ENCODE measurements around the gene GJA9.
"Not testable (repeated sequence)": the region's sequence is repeated elsewhere in the genome, so short reads cannot be mapped to it uniquely, and the experiment has no call there.

The GJA9 gene

GRCh38 chr1:38881487-38881886 lies at the start of gene GJA9:
TSS of gene GJA9 (minus strand) at chr1:38881587. CDS start at chr1:38876098, 5,489 bp downstream.
- no peak for DNase-seq (ENCODE audit: low read depth)

- no peak for DNase-seq (ENCODE audit: low read depth)
These were observed 48.1 kb upstream of the GJA9 start for GRCh38 chr1:38929476-38929875.

- no peak for DNase-seq (ENCODE audit: low read depth)
These were observed 47.7 kb upstream of the GJA9 start for GRCh38 chr1:38929054-38929453.

DNA sequence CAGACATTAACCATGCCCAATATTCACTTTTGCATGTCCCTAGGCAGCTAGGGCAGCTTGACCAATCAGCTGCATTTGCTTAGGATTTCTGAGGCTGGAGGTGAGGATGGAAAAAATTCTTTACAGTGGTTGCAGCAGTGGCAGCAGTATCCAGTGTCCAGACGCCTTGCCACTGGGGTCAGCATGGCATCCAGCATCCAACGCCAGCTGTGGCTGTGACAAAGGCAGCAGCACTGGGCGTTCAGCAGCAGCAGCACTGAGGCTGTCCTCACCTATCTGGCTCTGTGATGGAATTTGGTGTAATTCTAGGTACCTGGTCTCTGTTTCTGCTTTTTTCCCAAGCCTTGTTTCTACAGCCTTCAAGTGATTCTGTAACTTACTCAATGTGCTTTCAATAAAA lies 44.7 kb upstream of the GJA9 start:
- DNase-seq (ENCODE audit: low read depth) = no peak

DNA sequence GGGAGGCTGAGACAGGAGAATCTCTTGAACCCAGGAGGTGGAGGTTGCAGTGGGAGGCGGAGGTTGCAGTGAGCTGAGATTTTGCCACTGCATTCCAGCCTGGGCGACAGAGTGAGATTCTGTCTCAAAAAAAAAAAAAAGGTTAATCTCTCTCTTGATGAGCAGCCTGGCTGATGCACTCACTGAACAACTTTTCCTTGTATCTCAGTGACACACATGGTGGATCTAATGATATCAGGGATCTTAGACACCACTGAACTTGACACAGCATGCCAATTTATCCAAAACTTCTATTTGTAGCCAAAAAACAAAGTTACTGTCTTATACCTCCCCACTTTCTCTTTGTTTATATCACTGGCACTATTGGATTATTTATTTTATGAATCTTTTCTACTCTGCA lies 44.0 kb upstream of the GJA9 start:
- DNase-seq (ENCODE audit: low read depth) = no peak

- DNase-seq (ENCODE audit: low read depth) = no peak
These were observed 42.2 kb upstream of the GJA9 start for GRCh38 chr1:38923607-38924006.

DNA sequence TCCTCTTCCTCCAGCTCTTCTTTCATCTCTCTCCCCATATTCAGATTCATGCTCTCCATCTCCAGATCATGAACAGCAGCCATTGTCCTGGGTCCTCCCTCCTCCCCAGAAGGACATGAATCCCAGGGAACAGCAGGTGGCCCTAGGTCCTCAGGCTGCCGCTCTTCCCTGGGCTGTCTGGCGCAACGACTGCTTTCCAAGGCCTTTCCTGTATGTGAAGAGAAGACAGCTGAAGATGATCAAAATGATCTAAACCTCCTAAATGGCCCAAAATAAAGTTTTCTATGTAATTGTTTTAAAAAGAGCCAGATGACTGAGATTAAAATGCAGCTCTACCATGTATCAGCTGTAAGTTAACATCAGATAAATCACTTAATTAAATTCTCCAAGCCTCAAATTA lies 37.7 kb upstream of the GJA9 start:
- DNase-seq (ENCODE audit: low read depth) = no peak

DNA sequence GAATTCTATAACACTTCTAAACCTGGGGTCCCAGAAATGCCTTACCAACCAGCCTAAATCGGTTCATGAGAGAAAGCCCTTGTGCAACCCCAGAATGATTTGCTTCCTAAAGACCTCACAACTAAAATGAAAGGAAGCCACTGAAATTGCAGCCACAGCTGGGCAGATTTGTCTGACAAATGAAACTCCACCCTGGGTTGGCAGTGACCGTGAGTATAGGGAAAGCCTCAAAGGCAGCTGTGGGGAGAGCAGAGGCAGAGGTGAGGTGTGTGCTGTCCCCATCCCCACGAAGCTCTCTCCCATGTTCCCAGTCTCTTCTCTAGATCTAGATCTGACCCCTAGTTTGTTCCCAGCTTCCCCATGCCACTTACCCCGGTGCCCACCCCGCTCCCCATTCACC lies 37.2 kb upstream of the GJA9 start:
- DNase-seq (ENCODE audit: low read depth) = no peak

DNA sequence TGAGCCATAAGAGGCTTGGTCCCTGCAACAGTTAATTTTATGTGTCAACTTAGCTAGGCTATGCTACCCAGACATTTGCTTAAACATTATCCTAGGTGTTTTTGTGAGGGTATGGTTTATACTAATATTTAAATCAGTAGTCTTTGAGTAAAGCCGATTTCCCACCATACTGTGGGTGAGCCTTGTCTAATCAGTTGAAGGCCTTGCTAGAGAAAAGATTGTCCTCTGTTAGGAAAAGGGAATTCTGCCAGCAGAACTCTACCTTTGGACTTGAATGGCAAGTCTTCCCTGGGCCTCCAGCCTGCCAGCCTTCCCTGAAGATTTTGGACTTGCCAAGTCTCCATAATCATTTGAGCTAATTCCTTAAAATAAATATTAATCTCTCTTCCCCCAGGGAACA lies 36.4 kb upstream of the GJA9 start:
- no peak for DNase-seq (ENCODE audit: low read depth)

- DNase-seq (ENCODE audit: low read depth) = no peak
These were observed 36.0 kb upstream of the GJA9 start for GRCh38 chr1:38917337-38917736.

DNA sequence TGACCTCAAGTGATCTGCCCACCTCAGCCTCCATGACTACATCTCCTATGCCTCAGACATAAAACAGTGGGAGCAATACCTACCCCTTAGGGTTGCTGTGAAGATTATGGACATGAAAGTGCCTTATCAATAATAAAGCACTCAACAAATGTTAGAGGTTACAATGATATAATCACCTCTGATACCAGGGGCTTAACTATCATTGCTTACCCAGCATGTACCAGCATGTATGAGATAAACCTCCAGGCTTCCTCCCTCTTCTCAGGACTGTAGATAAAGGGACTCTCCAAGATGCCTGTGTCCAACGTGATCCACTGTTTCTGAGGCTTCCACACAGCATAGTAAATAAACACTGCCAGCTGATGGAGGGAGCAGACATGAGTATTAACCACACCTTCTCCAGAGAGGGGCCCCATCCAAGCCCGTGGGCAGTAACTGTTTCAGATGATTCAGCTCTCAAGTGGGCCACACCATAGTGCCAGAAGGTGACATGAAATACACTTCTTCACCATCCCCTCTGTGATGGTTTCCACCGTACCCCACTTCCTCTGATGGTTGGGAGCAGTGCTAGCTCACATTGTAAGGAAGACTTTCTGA lies 34.1 kb upstream of the GJA9 start:
- DNase-seq (ENCODE audit: low read depth) = no peak

DNA sequence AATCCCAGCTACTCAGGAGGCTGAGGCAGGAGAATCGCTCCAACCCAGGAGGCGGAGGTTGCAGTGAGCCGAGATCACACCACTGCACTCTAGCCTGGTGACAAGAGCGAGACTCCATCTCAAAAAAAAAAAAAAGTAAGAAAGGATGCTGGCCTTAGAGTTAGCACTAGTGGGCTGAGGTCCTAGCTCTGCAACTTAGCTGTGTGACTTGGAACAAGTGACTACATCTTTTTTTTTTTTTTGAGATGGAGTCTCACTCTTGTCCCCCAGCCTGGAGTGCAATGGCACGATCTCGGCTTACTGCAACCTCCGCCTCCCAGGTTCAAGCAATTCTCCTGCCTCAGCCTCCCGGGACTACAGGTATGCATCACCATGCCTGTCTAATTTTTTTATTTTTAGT lies 33.5 kb upstream of the GJA9 start:
- not testable (repeated sequence) for DNase-seq (ENCODE audit: low read depth)

DNA sequence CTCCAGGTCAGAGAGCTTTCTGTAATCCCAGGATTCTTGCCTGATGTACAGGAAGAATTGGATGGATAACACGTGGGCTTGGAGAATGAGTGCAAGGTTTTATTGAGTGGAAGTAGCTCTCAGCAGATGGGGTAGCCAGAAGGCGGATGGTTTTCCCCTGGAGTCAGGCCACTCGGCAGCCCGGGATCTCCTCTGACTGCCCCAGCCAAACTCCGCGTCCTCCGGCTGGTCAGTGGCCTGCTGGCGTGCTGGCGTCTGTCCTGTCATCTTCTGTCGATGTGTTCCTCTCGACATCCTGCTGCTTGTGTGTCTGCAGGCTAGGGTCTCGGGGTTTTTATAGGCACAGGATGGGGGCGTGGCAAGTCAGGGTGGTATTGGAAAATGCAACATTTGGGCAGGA lies 27.4 kb upstream of the GJA9 start:
- no peak for DNase-seq (ENCODE audit: low read depth)

GRCh38 chr1:38905985-38906384 lies 24.6 kb upstream of the GJA9 start:
- DNase-seq (ENCODE audit: low read depth) = no peak

- DNase-seq (ENCODE audit: low read depth) = no peak
These were observed 18.2 kb upstream of the GJA9 start for GRCh38 chr1:38899560-38899959.

DNA sequence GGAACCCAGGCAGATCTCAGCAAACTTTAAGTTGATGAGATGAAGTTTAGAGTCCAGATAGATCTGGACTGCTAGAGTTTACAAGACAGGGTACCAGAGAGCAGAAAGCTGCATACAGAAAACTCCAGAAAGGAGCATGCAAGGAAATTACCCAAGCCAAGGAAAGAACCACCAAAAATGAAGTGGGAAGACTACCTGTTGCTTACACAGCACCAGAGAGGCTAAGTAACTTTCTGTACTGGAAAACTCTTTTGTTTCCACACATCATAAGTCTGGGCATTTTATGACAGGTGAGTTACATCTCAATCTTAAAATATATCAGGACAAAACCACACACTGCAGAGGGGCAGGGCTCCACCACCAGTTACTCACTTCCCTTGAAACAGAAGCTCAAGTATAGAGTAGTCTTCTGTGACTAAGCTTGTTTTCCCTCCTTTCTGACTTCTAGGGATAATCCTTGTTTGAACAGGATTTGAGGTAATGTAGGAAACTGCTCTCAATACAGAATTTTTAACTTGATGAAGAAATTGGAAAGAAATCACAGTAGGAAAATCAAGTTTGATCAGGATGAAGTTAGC lies 17.4 kb upstream of the GJA9 start:
- no peak for DNase-seq (ENCODE audit: low read depth)

DNA sequence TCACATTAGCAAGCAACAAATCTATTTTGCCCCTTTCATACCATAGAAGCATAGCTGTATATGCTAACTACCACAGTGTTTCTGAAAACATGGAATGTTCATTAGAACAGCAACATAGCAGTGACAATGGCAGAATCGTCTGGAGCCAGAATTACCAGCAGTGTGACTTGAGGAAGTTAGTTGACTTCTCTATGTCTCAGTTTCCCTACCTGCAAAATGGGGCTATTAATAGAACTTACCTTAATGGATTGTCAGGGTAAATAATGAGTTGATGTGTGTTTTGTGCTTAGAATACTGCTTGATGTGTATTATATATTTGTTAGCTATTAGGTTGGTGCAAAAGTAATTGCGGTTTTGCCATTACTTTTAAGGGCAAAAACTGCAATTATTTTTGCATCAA lies 14.8 kb upstream of the GJA9 start:
- no peak for DNase-seq (ENCODE audit: low read depth)

GRCh38 chr1:38892976-38893375 lies 11.6 kb upstream of the GJA9 start:
- DNase-seq (ENCODE audit: low read depth) = no peak

DNA sequence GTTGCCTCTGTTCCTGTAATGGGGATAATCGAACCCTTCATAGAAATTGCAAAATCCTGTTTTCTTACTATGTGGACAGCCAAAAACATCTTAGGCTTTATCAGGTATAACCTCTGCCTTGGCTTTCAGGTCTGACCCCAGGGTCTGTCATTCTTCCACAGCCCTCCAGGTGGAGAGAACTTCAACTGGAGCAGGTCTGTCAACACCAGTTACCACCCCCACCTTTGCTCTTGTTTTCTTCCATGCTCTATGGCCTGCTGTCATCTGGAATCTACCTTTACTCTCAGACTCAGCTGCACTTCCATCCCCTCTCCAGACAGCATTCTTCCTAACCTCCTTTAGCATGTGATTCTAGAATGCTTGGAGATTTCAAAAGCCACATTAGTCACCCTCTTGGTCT lies 10.4 kb upstream of the GJA9 start:
- DNase-seq (ENCODE audit: low read depth) = no peak

DNA sequence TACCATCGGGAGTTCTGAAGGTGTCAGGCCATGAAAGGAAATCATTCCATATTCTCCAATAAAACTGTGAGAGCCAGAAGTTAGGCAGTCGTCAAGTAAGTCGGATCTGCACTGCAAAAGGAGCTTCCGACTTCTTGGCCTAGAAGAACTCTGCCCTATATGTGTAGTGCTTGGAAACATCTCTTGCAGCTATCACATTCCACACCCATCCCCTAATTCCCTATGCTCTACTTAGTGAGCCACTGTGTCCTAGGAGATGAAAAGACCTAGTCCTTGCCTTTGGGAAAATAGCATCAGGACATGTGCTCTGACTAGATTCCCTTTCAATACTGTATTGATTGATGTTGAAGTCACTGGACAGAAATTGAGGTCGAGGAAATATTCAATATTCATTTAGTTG lies 8.2 kb upstream of the GJA9 start:
- no peak for DNase-seq (ENCODE audit: low read depth)

DNA sequence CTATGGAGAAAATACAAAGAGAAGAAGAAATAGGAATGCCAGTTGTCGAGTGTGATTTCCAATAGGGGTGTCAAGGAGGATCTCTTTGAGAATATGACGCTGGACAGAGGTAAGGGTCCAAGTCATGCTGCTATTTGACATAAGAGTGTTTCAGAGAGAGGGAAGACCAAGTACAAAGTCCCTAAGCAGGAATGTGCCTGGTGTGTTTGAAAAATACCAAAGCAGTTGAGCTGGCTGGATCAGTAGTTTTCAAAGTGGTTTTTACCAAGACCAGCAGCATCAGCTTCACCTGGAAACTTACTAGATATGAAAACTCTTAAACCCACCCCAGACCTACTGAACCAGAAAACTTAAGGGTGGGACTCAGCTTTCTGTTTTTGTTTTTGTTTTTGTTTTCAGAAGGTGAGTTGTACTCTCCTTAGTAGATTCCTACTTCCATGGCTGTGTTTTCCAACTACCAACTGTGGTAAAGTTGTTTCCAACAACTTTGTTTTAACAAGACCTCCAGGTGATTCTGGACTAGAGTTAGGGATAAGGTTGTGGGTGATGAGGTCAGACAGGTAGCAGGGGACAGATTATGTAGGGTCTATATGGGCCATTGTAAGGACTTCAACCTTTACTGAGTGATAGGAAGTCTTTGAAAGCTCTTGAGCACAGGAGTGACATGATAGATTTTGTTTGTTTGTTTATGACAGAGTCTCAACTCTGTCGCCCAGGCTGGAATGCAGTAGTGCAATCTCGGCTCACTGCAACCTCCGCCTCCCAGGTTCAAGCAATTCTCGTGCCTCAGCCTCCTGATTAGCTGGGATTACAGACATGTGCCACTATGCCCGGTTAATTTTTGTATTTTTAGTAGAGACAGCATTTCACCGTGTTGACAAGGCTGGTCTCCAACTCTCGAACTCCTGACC lies 7.3 kb upstream of the GJA9 start:
- no peak for DNase-seq (ENCODE audit: low read depth)

- no peak for DNase-seq (ENCODE audit: low read depth)
These were observed 3.7 kb upstream of the GJA9 start for GRCh38 chr1:38885092-38885491.

- no peak for DNase-seq (ENCODE audit: low read depth)
These were observed 5.6 kb downstream of the GJA9 start for GRCh38 chr1:38875811-38876210.
